Osteocyte (in vitro differentiated cells): Measurements from ENCODE around the gene NAA10. TPM values are rescaled to one million over a fixed set of nuclear protein-coding genes. Genes with fewer than 3 reads are reported as not detected.

ENCODE experiments used
- DNase-seq: peaks from one replicate; pipeline ENCODE4 v3.0.0; 2021; ENCODE audit warnings: mixed read lengths; ENCODE audit not compliant: unreplicated experiment; ENCODE audit errors: extremely low spot score
- H3K27ac Mint-ChIP-seq: one replicate; pipeline ENCODE4 v1.8.0; 2021; ENCODE audit warnings: mild to moderate bottlenecking, mixed read lengths; ENCODE audit not compliant: unreplicated experiment
- H3K27me3 Mint-ChIP-seq: one replicate; pipeline ENCODE4 v1.8.0; 2021; ENCODE audit warnings: mixed read lengths; ENCODE audit not compliant: unreplicated experiment
- H3K36me3 Mint-ChIP-seq: one replicate; pipeline ENCODE4 v1.8.0; 2021; ENCODE audit warnings: mixed read lengths; ENCODE audit not compliant: unreplicated experiment
- H3K4me1 Mint-ChIP-seq: one replicate; pipeline ENCODE4 v1.8.0; 2021; ENCODE audit warnings: mixed read lengths; ENCODE audit not compliant: unreplicated experiment
- H3K4me3 Mint-ChIP-seq: one replicate; pipeline ENCODE4 v1.8.0; 2021; ENCODE audit warnings: mild to moderate bottlenecking, moderate library complexity, mixed read lengths; ENCODE audit not compliant: unreplicated experiment
- H3K9me3 Mint-ChIP-seq: one replicate; pipeline ENCODE4 v1.8.0; 2021; ENCODE audit warnings: mixed read lengths; ENCODE audit not compliant: unreplicated experiment
- total RNA-seq: library from RNA; stranded (reverse); gene quantifications from 2 replicates; pipeline ENCODE4 v1.2.1, GENCODE V29; 2021
- TF ChIP-seq, protein P1 (sequence below): fragments of 200-600 bp; sonication (generic); IDR thresholded peaks from 2 replicates; pipeline ENCODE4 v1.5.0; 2021; ENCODE audit warnings: antibody characterized with exemption, mild to moderate bottlenecking, moderate library complexity

Gene NAA10
- total RNA-seq, 1 donor from 2014 or later: 96.6 TPM

DNA sequence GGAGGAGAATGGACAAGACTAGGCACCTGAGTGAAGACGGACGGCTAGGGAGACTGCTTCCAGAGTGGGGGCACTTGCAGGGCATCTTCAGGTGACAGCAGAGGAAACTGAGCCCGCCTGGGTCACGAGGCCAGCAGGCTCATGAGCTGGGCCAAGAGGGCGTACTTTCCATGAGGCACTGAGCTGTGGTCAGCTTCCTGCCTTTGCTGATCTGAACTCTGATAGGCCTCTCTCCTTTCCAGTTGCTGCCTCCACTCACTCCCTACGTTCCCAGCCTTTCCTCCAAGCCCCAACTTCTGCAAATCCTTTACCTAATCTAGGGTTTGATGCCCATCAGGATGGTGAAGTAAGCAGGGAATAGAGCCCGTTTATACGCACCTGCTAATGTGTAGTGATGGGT is 47.5 kb downstream of the NAA10 start:
- no peak for DNase-seq
- Mint-ChIP-seq H3K27me3 (peaks cover 9% of the 10 kb centered on the region), H3K4me1 (peaks cover 6% of the 10 kb centered on the region), H3K4me3 (no peak overlapping the region), H3K9me3 (no peaks in the 10 kb centered on the region), H3K36me3 (no peaks in the 10 kb centered on the region), H3K27ac (no peak overlapping the region)
- TF ChIP-seq, protein P1, sequence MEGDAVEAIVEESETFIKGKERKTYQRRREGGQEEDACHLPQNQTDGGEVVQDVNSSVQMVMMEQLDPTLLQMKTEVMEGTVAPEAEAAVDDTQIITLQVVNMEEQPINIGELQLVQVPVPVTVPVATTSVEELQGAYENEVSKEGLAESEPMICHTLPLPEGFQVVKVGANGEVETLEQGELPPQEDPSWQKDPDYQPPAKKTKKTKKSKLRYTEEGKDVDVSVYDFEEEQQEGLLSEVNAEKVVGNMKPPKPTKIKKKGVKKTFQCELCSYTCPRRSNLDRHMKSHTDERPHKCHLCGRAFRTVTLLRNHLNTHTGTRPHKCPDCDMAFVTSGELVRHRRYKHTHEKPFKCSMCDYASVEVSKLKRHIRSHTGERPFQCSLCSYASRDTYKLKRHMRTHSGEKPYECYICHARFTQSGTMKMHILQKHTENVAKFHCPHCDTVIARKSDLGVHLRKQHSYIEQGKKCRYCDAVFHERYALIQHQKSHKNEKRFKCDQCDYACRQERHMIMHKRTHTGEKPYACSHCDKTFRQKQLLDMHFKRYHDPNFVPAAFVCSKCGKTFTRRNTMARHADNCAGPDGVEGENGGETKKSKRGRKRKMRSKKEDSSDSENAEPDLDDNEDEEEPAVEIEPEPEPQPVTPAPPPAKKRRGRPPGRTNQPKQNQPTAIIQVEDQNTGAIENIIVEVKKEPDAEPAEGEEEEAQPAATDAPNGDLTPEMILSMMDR: no peak

DNA sequence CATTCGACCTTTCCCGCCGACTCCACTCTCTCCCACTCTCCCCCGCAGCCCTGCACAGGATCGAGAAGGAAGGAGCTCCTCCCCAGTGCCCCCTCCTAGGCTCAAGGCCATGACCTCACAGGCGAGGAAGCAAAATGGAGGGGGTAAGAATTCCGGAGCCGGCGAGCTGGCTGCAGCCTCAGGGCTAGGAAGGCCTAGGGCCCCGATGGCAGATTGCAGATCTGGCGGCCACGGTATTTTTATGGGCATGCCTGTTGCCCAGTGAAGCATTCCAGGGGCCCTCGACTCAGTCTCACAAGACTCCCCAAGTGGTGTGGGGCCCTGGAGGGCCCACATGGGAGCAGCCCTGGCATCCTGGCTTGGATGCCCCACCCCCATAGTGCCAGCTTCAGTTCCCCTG is 47.9 kb downstream of the NAA10 start:
- H3K4me3 Mint-ChIP-seq: no peak overlapping the region
- peaks cover 9% of the 10 kb centered on the region for H3K4me1 Mint-ChIP-seq
- no peak for DNase-seq
- H3K9me3 Mint-ChIP-seq: no peaks in the 10 kb centered on the region
- TF ChIP-seq, protein P1: no peak
- no peaks in the 10 kb centered on the region for H3K36me3 Mint-ChIP-seq
- H3K27me3 Mint-ChIP-seq: peaks cover 9% of the 10 kb centered on the region
- no peak overlapping the region for H3K27ac Mint-ChIP-seq

DNA sequence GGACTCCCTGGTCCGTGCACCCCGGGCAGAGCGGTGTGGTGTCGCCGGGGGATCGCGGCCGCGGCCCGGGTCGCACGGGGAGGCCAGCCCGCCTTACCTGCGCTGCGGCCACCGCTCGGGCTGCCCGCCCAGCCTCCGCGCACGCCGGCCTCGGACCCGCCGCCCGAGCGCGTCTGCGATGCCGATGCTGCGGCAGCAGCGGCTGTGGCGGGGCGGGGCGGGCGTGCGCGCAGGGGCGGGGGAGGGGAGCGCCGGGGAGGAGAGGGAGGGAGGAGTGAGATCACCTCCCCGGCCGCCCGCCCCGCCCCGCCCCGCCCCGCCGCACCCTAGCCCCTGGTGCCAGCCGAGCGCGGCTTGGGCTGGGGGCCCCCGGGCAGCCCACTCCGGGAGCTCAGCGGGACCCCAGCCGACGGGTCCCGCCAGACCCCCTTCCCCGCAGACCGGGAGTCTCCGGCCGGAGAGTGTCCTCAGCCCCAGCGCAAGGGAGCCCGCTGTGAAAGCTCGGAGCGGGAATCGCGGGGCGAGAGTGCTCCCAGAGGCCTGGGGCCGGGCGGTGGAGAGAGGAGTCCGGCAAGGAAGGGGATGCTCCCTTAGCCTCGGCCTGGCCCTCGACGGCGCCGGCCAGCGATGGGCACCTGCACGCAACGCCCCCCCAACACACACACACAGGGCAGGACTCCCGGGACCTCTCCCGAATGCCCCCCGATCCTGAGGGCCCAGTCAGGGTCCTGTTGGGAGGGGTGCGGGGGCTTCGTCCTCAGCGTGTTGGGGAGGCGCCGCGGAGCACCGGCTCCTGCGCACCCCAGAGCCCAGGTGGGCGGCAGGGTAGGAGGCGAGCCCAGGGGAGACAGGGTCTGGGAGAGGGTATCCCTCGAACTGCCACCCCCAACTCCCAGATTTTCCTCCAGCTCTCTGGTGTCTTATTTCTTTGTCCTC is 48.6 kb downstream of the NAA10 start, which contains the start of gene L1CAM:
TSS of gene L1CAM (minus strand) at position 206 of the 936 bp plus-strand sequence. CDS start 10,337 bp downstream, outside the sequence.
- Mint-ChIP-seq H3K9me3 (no peaks in the 10 kb centered on the region), H3K4me1 (peaks cover 9% of the 10 kb centered on the region), H3K27me3 (peaks cover 9% of the 10 kb centered on the region), H3K27ac (no peak within 1 kb of the TSS), H3K4me3 (peak within 1 kb of the TSS; percentile 52), H3K36me3 (no peaks in the 10 kb centered on the region)
- DNase-seq: no peak
- TF ChIP-seq, protein P1: no peak

DNA sequence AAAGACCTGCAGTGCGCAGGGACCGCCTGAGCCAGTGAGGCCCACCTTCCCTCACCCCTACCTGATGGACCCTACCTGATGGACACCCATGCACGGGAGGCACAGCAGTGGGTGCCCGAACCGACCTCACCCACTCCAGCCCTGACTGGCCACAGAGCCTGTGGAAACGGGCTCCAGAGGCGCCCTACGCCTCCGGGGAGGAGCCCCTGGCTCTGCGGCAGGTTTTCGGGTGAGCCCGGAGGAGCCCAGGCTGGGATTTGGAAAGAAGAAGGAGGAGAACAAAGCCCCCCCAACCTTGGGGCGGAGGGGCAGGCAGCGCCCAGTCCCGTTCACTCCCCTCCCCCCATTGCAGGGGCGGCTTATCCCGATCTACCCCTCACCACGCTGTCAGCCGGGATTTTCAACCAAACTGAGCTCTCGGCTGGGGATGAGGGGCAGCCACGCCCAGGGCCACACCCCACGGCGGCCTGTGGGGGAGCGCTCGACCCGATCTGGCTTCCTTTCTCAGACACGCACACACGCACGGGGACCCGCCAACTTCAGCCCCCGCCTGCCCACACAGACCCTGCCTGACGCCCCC is 49.5 kb downstream of the NAA10 start:
- peaks cover 9% of the 10 kb centered on the region for H3K27me3 Mint-ChIP-seq
- H3K27ac Mint-ChIP-seq: no peak overlapping the region
- no peak for DNase-seq
- no peaks in the 10 kb centered on the region for H3K36me3 Mint-ChIP-seq
- H3K4me1 Mint-ChIP-seq: peaks cover 10% of the 10 kb centered on the region
- TF ChIP-seq, protein P1: no peak
- H3K9me3 Mint-ChIP-seq: no peaks in the 10 kb centered on the region
- H3K4me3 Mint-ChIP-seq: peak overlapping the region; percentile 52

DNA sequence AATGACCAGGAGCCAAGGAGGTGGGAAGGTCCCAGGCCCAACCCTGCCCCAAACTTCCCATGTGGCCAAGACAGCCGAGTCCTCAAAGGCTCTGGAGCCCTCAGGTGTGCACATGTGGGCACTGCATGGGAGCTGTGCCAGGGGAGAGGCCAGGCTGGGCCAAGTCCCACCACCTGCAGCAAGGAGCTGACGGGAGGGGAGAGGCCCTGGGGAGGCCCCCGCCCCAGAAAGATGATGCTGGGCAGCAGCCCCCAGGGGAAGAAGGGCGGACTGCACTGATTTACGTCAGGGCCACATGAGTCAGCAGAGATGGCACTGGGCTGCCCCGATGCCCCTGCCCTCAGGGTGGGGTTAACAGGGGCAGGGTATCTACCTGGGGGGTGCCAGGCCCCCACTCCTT is 50.2 kb downstream of the NAA10 start:
- no peak for DNase-seq
- H3K4me3 Mint-ChIP-seq: no peak overlapping the region
- no peak overlapping the region for H3K27ac Mint-ChIP-seq
- H3K9me3 Mint-ChIP-seq: no peaks in the 10 kb centered on the region
- H3K4me1 Mint-ChIP-seq: peaks cover 10% of the 10 kb centered on the region
- H3K27me3 Mint-ChIP-seq: peaks cover 7% of the 10 kb centered on the region
- H3K36me3 Mint-ChIP-seq: no peaks in the 10 kb centered on the region
- TF ChIP-seq, protein P1: no peak
